C4-2B (cell line): Measurements from ENCODE around the gene SRRM2.

Experiments used
- CTCF ChIP-seq: fragments of 450-650 bp; conservative IDR thresholded peaks from 2 replicates; pipeline ENCODE4 v1.5.1; 2017; ENCODE audit warnings: mild to moderate bottlenecking
- ZFX ChIP-seq: fragments of 450-650 bp; IDR thresholded peaks from 2 replicates; pipeline ENCODE4 v1.6.1; 2017

- no peak for TF ChIP-seq CTCF
- TF ChIP-seq ZFX = no peak
These were observed 25.6 kb downstream of the SRRM2 start for GRCh38 chr16:2777903-2778629.
